H9 (cell line): ENCODE results near the gene GATAD2B. TPM values are rescaled to one million over a fixed set of nuclear protein-coding genes. Genes with fewer than 3 reads are reported as not detected.

Experiments used
- DNase-seq: peaks from one replicate; pipeline ENCODE4 v3.0.0-alpha.2; 2017
- H2AFZ ChIP-seq: one replicate; pipeline ENCODE4 v1.6.1; 2013; ENCODE audit warnings: mild to moderate bottlenecking, low read length, control low read depth, moderate library complexity
- H2AK5ac ChIP-seq: 2 replicates; pipeline ENCODE4 v1.6.1; 2013; ENCODE audit warnings: low read length, control low read depth, mixed read lengths; ENCODE audit not compliant: insufficient read length
- H2BK120ac ChIP-seq: one replicate; pipeline ENCODE4 v1.6.1; 2013; ENCODE audit warnings: low read depth, mild to moderate bottlenecking, low read length, control low read depth, inconsistent platforms; ENCODE audit not compliant: poor library complexity, severe bottlenecking
- H2BK12ac ChIP-seq: 2 replicates; pipeline ENCODE4 v1.6.1; 2013; ENCODE audit warnings: low read length, control low read depth, mixed read lengths, low read depth; ENCODE audit not compliant: insufficient read length
- H2BK15ac ChIP-seq: 2 replicates; pipeline ENCODE4 v1.6.1; 2013; ENCODE audit warnings: low read depth, low read length, control low read depth
- H2BK20ac ChIP-seq: one replicate; pipeline ENCODE4 v1.6.1; 2013; ENCODE audit warnings: low read depth, mild to moderate bottlenecking, low read length, control low read depth, inconsistent platforms; ENCODE audit not compliant: poor library complexity, severe bottlenecking
- H2BK5ac ChIP-seq: 2 replicates; pipeline ENCODE4 v1.6.1; 2013; ENCODE audit warnings: low read length, control low read depth, mixed read lengths; ENCODE audit not compliant: insufficient read length
- H3K14ac ChIP-seq: 2 replicates; pipeline ENCODE4 v1.6.1; 2013; ENCODE audit warnings: low read length, control low read depth; ENCODE audit not compliant: insufficient read depth
- H3K18ac ChIP-seq: 2 replicates; pipeline ENCODE4 v1.6.1; 2013; ENCODE audit warnings: low read depth, mild to moderate bottlenecking, mixed read lengths, low read length, control low read depth; ENCODE audit not compliant: insufficient read length
- H3K23ac ChIP-seq: 2 replicates; pipeline ENCODE4 v1.6.1; 2013; ENCODE audit warnings: low read length, control low read depth, mixed read lengths, low read depth; ENCODE audit not compliant: insufficient read length
- H3K23me2 ChIP-seq: 2 replicates; pipeline ENCODE4 v1.6.1; 2013; ENCODE audit warnings: low read depth, mild to moderate bottlenecking, mixed read lengths, low read length, control low read depth; ENCODE audit not compliant: insufficient read length, poor library complexity, severe bottlenecking
- H3K27ac ChIP-seq: 2 replicates; pipeline ENCODE4 v1.5.1; 2013; ENCODE audit warnings: low read length, control low read depth, mixed read lengths, low read depth; ENCODE audit not compliant: insufficient read length
- H3K27me3 ChIP-seq: 2 replicates; pipeline ENCODE4 v1.6.1; 2013; ENCODE audit warnings: low read length, control low read depth, inconsistent platforms; ENCODE audit not compliant: insufficient read depth
- H3K4ac ChIP-seq: 2 replicates; pipeline ENCODE4 v1.6.1; 2013; ENCODE audit warnings: low read depth, mild to moderate bottlenecking, control low read depth, inconsistent platforms, low read length, moderate library complexity
- H3K4me1 ChIP-seq: 2 replicates; pipeline ENCODE4 v1.6.1; 2013; ENCODE audit warnings: low read length, control low read depth, inconsistent platforms; ENCODE audit not compliant: insufficient read depth
- H3K4me2 ChIP-seq: 2 replicates; pipeline ENCODE4 v1.6.1; 2013; ENCODE audit warnings: low read length, control low read depth, mixed read lengths; ENCODE audit not compliant: insufficient read length, insufficient read depth
- H3K56ac ChIP-seq: 2 replicates; pipeline ENCODE4 v1.6.1; 2013; ENCODE audit warnings: low read depth, mild to moderate bottlenecking, mixed read lengths, low read length, control low read depth; ENCODE audit not compliant: insufficient read length
- H3K79me1 ChIP-seq: 2 replicates; pipeline ENCODE4 v1.6.1; 2013; ENCODE audit warnings: low read depth, mild to moderate bottlenecking, moderate library complexity, low read length, control low read depth, inconsistent platforms; ENCODE audit not compliant: insufficient read depth, poor library complexity, severe bottlenecking
- H3K79me2 ChIP-seq: 2 replicates; pipeline ENCODE4 v1.6.1; 2013; ENCODE audit warnings: low read length, control low read depth, inconsistent platforms; ENCODE audit not compliant: insufficient read depth
- H3K9ac ChIP-seq: 2 replicates; pipeline ENCODE4 v1.6.1; 2013; ENCODE audit warnings: low read length, control low read depth, mixed read lengths; ENCODE audit not compliant: insufficient read length; ENCODE audit errors: extremely low read depth
- H3K9me3 ChIP-seq: one replicate; pipeline ENCODE4 v1.6.1; 2013; ENCODE audit warnings: low read depth, low read length, inconsistent platforms; ENCODE audit not compliant: control insufficient read depth
- H3T11ph ChIP-seq: one replicate; pipeline ENCODE4 v1.6.1; 2013; ENCODE audit warnings: mild to moderate bottlenecking, low read length, control low read depth, inconsistent platforms
- H4K20me1 ChIP-seq: one replicate; pipeline ENCODE4 v1.6.1; 2013; ENCODE audit not compliant: control insufficient read depth, insufficient read length, insufficient read depth
- H4K5ac ChIP-seq: 2 replicates; pipeline ENCODE4 v1.6.1; 2013; ENCODE audit warnings: low read depth, mild to moderate bottlenecking, mixed read lengths, low read length, control low read depth; ENCODE audit not compliant: insufficient read length
- H4K8ac ChIP-seq: replicated peaks from 2 replicates; pipeline ENCODE4 v1.6.1; 2013; ENCODE audit warnings: low read length, control low read depth, mixed read lengths, low read depth; ENCODE audit not compliant: insufficient read length
- H4K91ac ChIP-seq: 2 replicates; pipeline ENCODE4 v1.6.1; 2013; ENCODE audit warnings: low read depth, mild to moderate bottlenecking, moderate library complexity, mixed read lengths, low read length, control low read depth; ENCODE audit not compliant: insufficient read length
- H3K27ac Mint-ChIP-seq, 3 experiments: 2 replicates in 2 of 3; 3 replicates in 1 of 3; pipeline ENCODE4 v1.8.0; 2020 to 2021; ENCODE audit warnings: mixed read lengths in 3 of 3, mild to moderate bottlenecking in 1 of 3, moderate library complexity in 1 of 3
- H3K27me3 Mint-ChIP-seq: 2 replicates; pipeline ENCODE4 v1.8.0; 2021; ENCODE audit warnings: low read depth, mild to moderate bottlenecking, moderate library complexity, mixed read lengths
- H3K36me3 Mint-ChIP-seq, 3 experiments: 2 replicates in 2 of 3; 3 replicates in 1 of 3; pipeline ENCODE4 v1.8.0; 2020 to 2021; ENCODE audit warnings: low read depth in 3 of 3, mixed read lengths in 3 of 3; ENCODE audit not compliant: insufficient read depth in 1 of 3
- H3K4me1 Mint-ChIP-seq, 2 experiments: 2 replicates each; pipeline ENCODE4 v1.8.0; 2020; ENCODE audit warnings: mixed read lengths in 2 of 2
- H3K4me3 Mint-ChIP-seq, 2 experiments: 2 replicates in 1 of 2; 3 replicates in 1 of 2; pipeline ENCODE4 v1.8.0; 2020 to 2021; ENCODE audit warnings: mild to moderate bottlenecking in 2 of 2, mixed read lengths in 2 of 2, moderate library complexity in 1 of 2
- H3K9me3 Mint-ChIP-seq, 2 experiments: 2 replicates in 1 of 2; 3 replicates in 1 of 2; pipeline ENCODE4 v1.8.0; 2020; ENCODE audit warnings: mild to moderate bottlenecking in 2 of 2, mixed read lengths in 2 of 2, moderate library complexity in 1 of 2
- WGBS: extraction: QIAGEN DNeasy Blood & Tissue Kit; methylation state at CpG from one replicate; pipeline ENCODE4 v1.1.7; 2013; ENCODE audit warnings: missing lambda C conversion rate, low lambda C conversion rate, mixed read lengths; ENCODE audit not compliant: insufficient read length; ENCODE audit errors: extremely low coverage; 5-methylcytosine and 5-hydroxymethylcytosine counted together
- total RNA-seq: library from RNA; stranded (reverse); gene quantifications from 2 replicates; pipeline ENCODE4 v1.2.1, GENCODE V29; 2021
- TF ChIP-seq, protein P1 (sequence below): fragments of 200-600 bp; sonication (generic); conservative IDR thresholded peaks from 3 replicates; pipeline ENCODE4 v1.8.0; 2021; ENCODE audit warnings: antibody characterized with exemption, mild to moderate bottlenecking

The GATAD2B gene
- total RNA-seq, 1 experiment from 2014 or later: 44.1 TPM

- no peak overlapping the region for H2BK5ac ChIP-seq
- no peak overlapping the region for H3K18ac ChIP-seq
- H3K14ac ChIP-seq: no peak overlapping the region
- H2BK15ac ChIP-seq: no peak overlapping the region
- H3T11ph ChIP-seq: no peak overlapping the region
- WGBS: no CpG with 5 or more reads among the region's 3 CpGs
- H3K9me3 ChIP-seq: no peaks in the 10 kb centered on the region
- no peak overlapping the region for H4K5ac ChIP-seq
- no peaks in the 10 kb centered on the region for H3K23me2 ChIP-seq
- H3K56ac ChIP-seq: no peak overlapping the region
- H4K20me1 ChIP-seq: no peaks in the 10 kb centered on the region
- no peak overlapping the region for H4K91ac ChIP-seq
- H3K9me3 Mint-ChIP-seq: peaks cover 0 to 3% of the 10 kb centered on the region in 2 experiments; a peak in 1 of 5 replicates
- peaks cover 16 to 19% of the 10 kb centered on the region in 2 experiments for H3K4me1 Mint-ChIP-seq
- no peaks in the 10 kb centered on the region; the same call in 1 of the 2 replicates for H3K4me1 ChIP-seq
- H3K27me3 ChIP-seq: no peaks in the 10 kb centered on the region
- H2BK120ac ChIP-seq: no peak overlapping the region
- H3K27ac ChIP-seq: no peak overlapping the region
- no peaks in the 10 kb centered on the region; the same call in 1 of the 2 replicates for H3K79me2 ChIP-seq
- H2AK5ac ChIP-seq: no peak overlapping the region
- H3K79me1 ChIP-seq: no peaks in the 10 kb centered on the region
- H4K8ac ChIP-seq: no peak overlapping the region
- DNase-seq: no peak
- peaks cover 8 to 15% (median 13%) of the 10 kb centered on the region in 3 experiments; a peak in 6 of 7 replicates for H3K36me3 Mint-ChIP-seq
- H3K27me3 Mint-ChIP-seq: no peaks in the 10 kb centered on the region
- H3K9ac ChIP-seq: no peak overlapping the region
- no peak overlapping the region for H2AFZ ChIP-seq
- H2BK12ac ChIP-seq: no peak overlapping the region
- no peak overlapping the region for H3K27ac Mint-ChIP-seq
- H2BK20ac ChIP-seq: no peak overlapping the region
- H3K4ac ChIP-seq: no peak overlapping the region
- TF ChIP-seq, protein P1, sequence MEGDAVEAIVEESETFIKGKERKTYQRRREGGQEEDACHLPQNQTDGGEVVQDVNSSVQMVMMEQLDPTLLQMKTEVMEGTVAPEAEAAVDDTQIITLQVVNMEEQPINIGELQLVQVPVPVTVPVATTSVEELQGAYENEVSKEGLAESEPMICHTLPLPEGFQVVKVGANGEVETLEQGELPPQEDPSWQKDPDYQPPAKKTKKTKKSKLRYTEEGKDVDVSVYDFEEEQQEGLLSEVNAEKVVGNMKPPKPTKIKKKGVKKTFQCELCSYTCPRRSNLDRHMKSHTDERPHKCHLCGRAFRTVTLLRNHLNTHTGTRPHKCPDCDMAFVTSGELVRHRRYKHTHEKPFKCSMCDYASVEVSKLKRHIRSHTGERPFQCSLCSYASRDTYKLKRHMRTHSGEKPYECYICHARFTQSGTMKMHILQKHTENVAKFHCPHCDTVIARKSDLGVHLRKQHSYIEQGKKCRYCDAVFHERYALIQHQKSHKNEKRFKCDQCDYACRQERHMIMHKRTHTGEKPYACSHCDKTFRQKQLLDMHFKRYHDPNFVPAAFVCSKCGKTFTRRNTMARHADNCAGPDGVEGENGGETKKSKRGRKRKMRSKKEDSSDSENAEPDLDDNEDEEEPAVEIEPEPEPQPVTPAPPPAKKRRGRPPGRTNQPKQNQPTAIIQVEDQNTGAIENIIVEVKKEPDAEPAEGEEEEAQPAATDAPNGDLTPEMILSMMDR: no peak
- H3K4me2 ChIP-seq: no peak overlapping the region
- H3K4me3 Mint-ChIP-seq: no peak overlapping the region
- H3K23ac ChIP-seq: no peak overlapping the region
Measured at GRCh38 chr1:153869486-153869885, 53.3 kb downstream of the GATAD2B start.
